Thoracic aorta (tissue), 2 donors: Measurements from ENCODE around the gene ECHDC3. TPM values are rescaled to one million over a fixed set of nuclear protein-coding genes. Genes with fewer than 3 reads are reported as not detected.

Experiments used
- ATAC-seq: fragments of 150-250 bp; one replicate; pipeline ENCODE4 v1.8.0; 2017; ENCODE audit warnings: low read depth; ENCODE audit not compliant: insufficient number of reproducible peaks, low FRiP score
- DNase-seq: peaks from one replicate; pipeline ENCODE4 v3.0.0-alpha.2; 2020; ENCODE audit warnings: low spot score
- H3K27ac ChIP-seq, 2 donors: fragments of 200-600 bp; sonication (generic); 1 replicate in 1 of 2; 2 replicates in 1 of 2; pipeline ENCODE4 v1.5.1; 2016; ENCODE audit warnings: mild to moderate bottlenecking in 2 of 2, moderate library complexity in 2 of 2
- H3K27me3 ChIP-seq: fragments of 200-600 bp; sonication (generic); replicated peaks from 2 replicates; pipeline ENCODE4 v1.6.0; 2016; ENCODE audit warnings: mild to moderate bottlenecking; ENCODE audit not compliant: insufficient read depth
- H3K36me3 ChIP-seq: fragments of 200-600 bp; sonication (generic); one replicate; pipeline ENCODE4 v1.5.1; 2016
- H3K4me1 ChIP-seq, 2 donors: fragments of 200-600 bp; sonication (generic); 1 replicate in 1 of 2; 2 replicates in 1 of 2; pipeline versions ENCODE4 v1.5.1 to v1.6.0; 2016; ENCODE audit warnings: low read depth in 2 of 2, mild to moderate bottlenecking in 1 of 2; ENCODE audit not compliant: control insufficient read depth in 1 of 2
- H3K4me3 ChIP-seq: fragments of 200-600 bp; sonication (generic); 2 replicates; pipeline ENCODE4 v1.5.1; 2016; ENCODE audit warnings: mild to moderate bottlenecking
- H3K9me3 ChIP-seq: fragments of 200-600 bp; sonication (generic); 2 replicates; pipeline ENCODE4 v1.5.1; 2016
- CTCF ChIP-seq: fragments of 200-600 bp; sonication (generic); IDR thresholded peaks from one replicate; pipeline ENCODE4 v1.5.1; 2019; ENCODE audit warnings: antibody characterized with exemption
- total RNA-seq, 2 donors: library from RNA; depleted of rRNA; stranded (reverse); fragments of >200 nt; gene quantifications; one replicate each; pipeline versions ENCODE4 v1.1.0 to v1.2.3, GENCODE V29; 2016

ECHDC3 gene
- total RNA-seq, 2 donors from 2014 or later, result 12.2 to 21.2 TPM

GRCh38 chr10:11793762-11794479, 51.7 kb downstream of the ECHDC3 start:
- DNase-seq, result no peak
- no peaks in the 10 kb centered on the region for H3K9me3 ChIP-seq
- H3K4me3 ChIP-seq, result no peak overlapping the region
- H3K4me1 ChIP-seq, result no peaks in the 10 kb centered on the region
- H3K36me3 ChIP-seq, result no peaks in the 10 kb centered on the region
- no peak overlapping the region for H3K27ac ChIP-seq
- ATAC-seq, result no peak
- no peaks in the 10 kb centered on the region for H3K27me3 ChIP-seq
- no peak for TF ChIP-seq CTCF

GRCh38 chr10:11794566-11794965, 52.4 kb downstream of the ECHDC3 start:
- H3K4me1 ChIP-seq, result no peaks in the 10 kb centered on the region
- ATAC-seq (no peak), DNase-seq (no peak)
- H3K4me3 ChIP-seq, result no peak overlapping the region
- no peaks in the 10 kb centered on the region for H3K9me3 ChIP-seq
- no peaks in the 10 kb centered on the region for H3K36me3 ChIP-seq
- TF ChIP-seq CTCF, result no peak
- no peaks in the 10 kb centered on the region for H3K27me3 ChIP-seq
- H3K27ac ChIP-seq, result no peak overlapping the region

- no peak for ATAC-seq
- H3K27ac ChIP-seq, result no peak overlapping the region
- DNase-seq, result no peak
- no peaks in the 10 kb centered on the region for H3K4me1 ChIP-seq
- H3K27me3 ChIP-seq, result no peaks in the 10 kb centered on the region
- no peaks in the 10 kb centered on the region for H3K9me3 ChIP-seq
- no peak overlapping the region for H3K4me3 ChIP-seq
- H3K36me3 ChIP-seq, result no peaks in the 10 kb centered on the region
- no peak for TF ChIP-seq CTCF
Measured at GRCh38 chr10:11795101-11795920, 53.1 kb downstream of the ECHDC3 start.

GRCh38 chr10:11796474-11796873, 54.3 kb downstream of the ECHDC3 start:
- H3K9me3 ChIP-seq, result no peaks in the 10 kb centered on the region

More at GRCh38 chr10:11796474-11796873, 54.3 kb downstream of the ECHDC3 start:
- no peak for ATAC-seq
- no peak overlapping the region for H3K4me3 ChIP-seq
- no peak for TF ChIP-seq CTCF
- no peak for DNase-seq
- no peaks in the 10 kb centered on the region for H3K36me3 ChIP-seq
- H3K4me1 ChIP-seq, result no peaks in the 10 kb centered on the region
- no peaks in the 10 kb centered on the region for H3K27me3 ChIP-seq
- H3K27ac ChIP-seq, result no peak overlapping the region
